ENCODE data around the gene SYT13.

SYT13 gene

DNA sequence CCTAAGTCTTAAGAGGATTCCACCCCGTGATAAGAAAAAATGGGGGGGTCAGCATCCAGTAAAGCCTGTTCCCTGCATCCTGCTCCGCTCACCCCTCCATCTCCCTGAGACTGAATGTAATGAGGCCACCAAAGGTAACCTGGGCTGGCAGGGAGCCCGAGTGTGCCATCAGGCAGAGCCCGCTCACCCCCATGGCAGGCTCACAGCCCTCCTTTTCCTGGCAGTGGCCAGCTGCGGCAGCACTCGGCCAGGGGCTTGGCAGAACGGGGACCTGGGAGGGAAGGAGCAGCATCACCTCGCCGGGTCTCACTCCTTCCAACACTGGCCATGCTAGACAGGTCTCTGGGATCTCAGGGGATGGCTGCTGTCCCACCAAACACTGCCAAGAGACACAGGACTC lies 75.3 kb downstream of the SYT13 start:
- no peak for TF ChIP-seq RAD21 (IDR thresholded peaks at IDR 0.05; ENCODE audit: low read depth)
- TF ChIP-seq FOXM1 (IDR thresholded peaks at IDR 0.05; ENCODE audit: borderline replicate concordance, low read depth), result no peak
- TF ChIP-seq EP300 (IDR thresholded peaks at IDR 0.05; ENCODE audit: borderline replicate concordance), result no peak
- no peak for TF ChIP-seq TEAD4 (IDR thresholded peaks at IDR 0.05)
- TF ChIP-seq, protein P1, sequence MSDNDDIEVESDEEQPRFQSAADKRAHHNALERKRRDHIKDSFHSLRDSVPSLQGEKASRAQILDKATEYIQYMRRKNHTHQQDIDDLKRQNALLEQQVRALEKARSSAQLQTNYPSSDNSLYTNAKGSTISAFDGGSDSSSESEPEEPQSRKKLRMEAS (IDR thresholded peaks at IDR 0.05), result no peak
- TF ChIP-seq, protein P2, sequence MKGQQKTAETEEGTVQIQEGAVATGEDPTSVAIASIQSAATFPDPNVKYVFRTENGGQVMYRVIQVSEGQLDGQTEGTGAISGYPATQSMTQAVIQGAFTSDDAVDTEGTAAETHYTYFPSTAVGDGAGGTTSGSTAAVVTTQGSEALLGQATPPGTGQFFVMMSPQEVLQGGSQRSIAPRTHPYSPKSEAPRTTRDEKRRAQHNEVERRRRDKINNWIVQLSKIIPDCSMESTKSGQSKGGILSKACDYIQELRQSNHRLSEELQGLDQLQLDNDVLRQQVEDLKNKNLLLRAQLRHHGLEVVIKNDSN (IDR thresholded peaks at IDR 0.05), result no peak
- TF ChIP-seq YY1 (IDR thresholded peaks at IDR 0.05; ENCODE audit: low read depth), result no peak
- TF ChIP-seq CREB1 (IDR thresholded peaks at IDR 0.05; ENCODE audit: low read depth), result no peak
- TF ChIP-seq ZBTB7A (IDR thresholded peaks at IDR 0.05; ENCODE audit: low read depth), result no peak
- TF ChIP-seq TAF1 (IDR thresholded peaks at IDR 0.05; ENCODE audit: low read depth), result no peak
- TF ChIP-seq CEBPB (IDR thresholded peaks at IDR 0.05), result no peak
- no peak for TF ChIP-seq EGR1 (IDR thresholded peaks at IDR 0.05)
- TF ChIP-seq TCF12 (IDR thresholded peaks at IDR 0.05; ENCODE audit: low read depth), result no peak
- TF ChIP-seq, protein P3, sequence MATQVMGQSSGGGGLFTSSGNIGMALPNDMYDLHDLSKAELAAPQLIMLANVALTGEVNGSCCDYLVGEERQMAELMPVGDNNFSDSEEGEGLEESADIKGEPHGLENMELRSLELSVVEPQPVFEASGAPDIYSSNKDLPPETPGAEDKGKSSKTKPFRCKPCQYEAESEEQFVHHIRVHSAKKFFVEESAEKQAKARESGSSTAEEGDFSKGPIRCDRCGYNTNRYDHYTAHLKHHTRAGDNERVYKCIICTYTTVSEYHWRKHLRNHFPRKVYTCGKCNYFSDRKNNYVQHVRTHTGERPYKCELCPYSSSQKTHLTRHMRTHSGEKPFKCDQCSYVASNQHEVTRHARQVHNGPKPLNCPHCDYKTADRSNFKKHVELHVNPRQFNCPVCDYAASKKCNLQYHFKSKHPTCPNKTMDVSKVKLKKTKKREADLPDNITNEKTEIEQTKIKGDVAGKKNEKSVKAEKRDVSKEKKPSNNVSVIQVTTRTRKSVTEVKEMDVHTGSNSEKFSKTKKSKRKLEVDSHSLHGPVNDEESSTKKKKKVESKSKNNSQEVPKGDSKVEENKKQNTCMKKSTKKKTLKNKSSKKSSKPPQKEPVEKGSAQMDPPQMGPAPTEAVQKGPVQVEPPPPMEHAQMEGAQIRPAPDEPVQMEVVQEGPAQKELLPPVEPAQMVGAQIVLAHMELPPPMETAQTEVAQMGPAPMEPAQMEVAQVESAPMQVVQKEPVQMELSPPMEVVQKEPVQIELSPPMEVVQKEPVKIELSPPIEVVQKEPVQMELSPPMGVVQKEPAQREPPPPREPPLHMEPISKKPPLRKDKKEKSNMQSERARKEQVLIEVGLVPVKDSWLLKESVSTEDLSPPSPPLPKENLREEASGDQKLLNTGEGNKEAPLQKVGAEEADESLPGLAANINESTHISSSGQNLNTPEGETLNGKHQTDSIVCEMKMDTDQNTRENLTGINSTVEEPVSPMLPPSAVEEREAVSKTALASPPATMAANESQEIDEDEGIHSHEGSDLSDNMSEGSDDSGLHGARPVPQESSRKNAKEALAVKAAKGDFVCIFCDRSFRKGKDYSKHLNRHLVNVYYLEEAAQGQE (IDR thresholded peaks at IDR 0.05; ENCODE audit: low read depth), result no peak
- no peak for TF ChIP-seq NFIC (IDR thresholded peaks at IDR 0.05)

DNA sequence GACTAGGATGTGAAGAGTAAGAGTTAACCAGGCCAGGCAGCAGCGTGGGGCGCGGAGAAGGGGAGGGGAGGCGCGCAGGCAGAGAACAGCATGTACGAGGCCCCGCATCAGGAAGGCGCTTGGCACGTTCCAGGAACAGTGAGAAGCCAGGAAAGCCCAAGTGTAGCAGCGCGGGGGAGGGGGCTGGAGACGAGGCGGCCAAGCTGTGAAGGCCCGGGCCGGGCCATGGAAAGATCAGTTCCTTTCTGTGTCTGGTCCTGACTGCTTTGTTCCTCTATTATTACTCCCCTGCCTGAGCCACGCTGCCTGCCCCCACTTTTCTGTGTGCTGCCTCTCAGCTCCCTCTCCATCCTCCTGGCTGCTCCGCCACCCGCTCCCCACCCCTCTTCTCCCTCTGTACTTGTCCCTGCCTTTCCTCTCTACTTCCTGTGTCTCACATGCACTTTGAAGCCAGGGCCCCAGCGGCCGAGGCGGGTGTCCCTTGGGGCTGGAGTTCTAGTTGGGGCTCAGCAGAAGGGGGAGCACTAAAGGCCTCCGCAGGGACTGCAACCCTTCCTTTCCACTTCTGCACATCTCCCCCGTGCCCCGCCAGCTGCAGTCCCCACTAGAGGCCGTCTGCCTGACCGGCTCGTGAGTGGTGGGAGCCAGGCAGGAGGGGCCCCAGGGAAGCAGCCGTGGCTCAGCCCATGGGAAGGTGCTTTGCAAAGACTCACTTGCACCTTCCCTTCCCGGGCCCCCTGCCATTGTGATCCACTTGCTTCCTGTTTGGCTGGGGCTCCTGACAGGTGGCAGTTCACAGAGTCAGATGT lies 76.0 kb downstream of the SYT13 start:
- TF ChIP-seq YY1 (IDR thresholded peaks at IDR 0.05; ENCODE audit: low read depth), result no peak
- TF ChIP-seq CREB1 (IDR thresholded peaks at IDR 0.05; ENCODE audit: low read depth), result no peak
- no peak for TF ChIP-seq EGR1 (IDR thresholded peaks at IDR 0.05)
- TF ChIP-seq FOXM1 (IDR thresholded peaks at IDR 0.05; ENCODE audit: borderline replicate concordance, low read depth), result no peak

DNA sequence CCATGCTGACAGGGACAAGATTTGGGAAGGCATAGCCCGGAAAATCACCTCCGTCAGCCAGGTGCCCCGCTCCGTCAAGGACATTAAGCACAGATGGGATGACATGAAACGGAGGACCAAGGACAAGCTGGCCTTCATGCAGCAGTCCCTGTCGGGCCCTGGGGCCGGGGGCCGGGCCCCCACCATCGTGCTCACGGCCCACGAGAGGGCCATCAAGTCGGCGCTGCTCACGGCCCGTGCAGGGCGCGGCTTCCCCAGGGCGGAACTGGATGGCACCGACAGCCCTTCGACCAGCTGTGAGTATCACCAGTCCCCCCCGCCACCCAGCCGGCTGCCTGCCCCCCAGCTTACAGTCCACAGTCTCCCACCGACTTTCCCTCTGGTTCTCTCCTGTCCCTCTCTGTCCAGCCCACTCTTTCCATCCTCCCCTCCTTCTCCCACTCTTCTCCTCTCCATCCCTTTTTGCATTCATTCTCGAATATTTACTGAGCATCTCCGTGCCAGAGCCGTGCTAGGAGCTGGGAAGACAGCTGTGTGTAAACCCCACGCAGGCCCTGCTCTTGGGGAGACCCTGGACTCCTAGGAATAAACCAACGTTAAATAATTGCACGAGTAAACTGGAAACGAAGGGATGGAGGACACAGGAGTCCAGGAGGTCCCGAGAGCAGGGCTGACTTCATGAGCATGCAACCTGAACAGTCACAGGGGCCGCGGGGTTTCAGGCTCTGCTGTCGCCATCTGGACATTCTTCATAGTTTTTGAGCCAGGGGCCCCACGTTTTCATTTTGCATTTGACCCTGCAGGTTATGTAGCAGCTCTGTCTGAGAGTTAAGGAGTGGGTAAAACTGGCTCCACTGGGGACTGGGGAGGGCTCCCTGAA lies 76.9 kb downstream of the SYT13 start:
- TF ChIP-seq YY1 (IDR thresholded peaks at IDR 0.05; ENCODE audit: low read depth), result no peak
- no peak for TF ChIP-seq TEAD4 (IDR thresholded peaks at IDR 0.05)
- TF ChIP-seq, protein P3 (IDR thresholded peaks at IDR 0.05; ENCODE audit: low read depth), result no peak
- TF ChIP-seq, protein P1 (IDR thresholded peaks at IDR 0.05), result no peak
- no peak for TF ChIP-seq CREB1 (IDR thresholded peaks at IDR 0.05; ENCODE audit: low read depth)
- TF ChIP-seq EGR1 (IDR thresholded peaks at IDR 0.05), result no peak
- TF ChIP-seq EP300 (IDR thresholded peaks at IDR 0.05; ENCODE audit: borderline replicate concordance), result no peak
- TF ChIP-seq FOXM1 (IDR thresholded peaks at IDR 0.05; ENCODE audit: borderline replicate concordance, low read depth), result no peak
- no peak for TF ChIP-seq TAF1 (IDR thresholded peaks at IDR 0.05; ENCODE audit: low read depth)
- no peak for TF ChIP-seq TCF12 (IDR thresholded peaks at IDR 0.05; ENCODE audit: low read depth)
- TF ChIP-seq, protein P2 (IDR thresholded peaks at IDR 0.05), result no peak
- no peak for TF ChIP-seq NFIC (IDR thresholded peaks at IDR 0.05)
- no peak for TF ChIP-seq ZBTB7A (IDR thresholded peaks at IDR 0.05; ENCODE audit: low read depth)
- no peak for TF ChIP-seq CEBPB (IDR thresholded peaks at IDR 0.05)
- no peak for TF ChIP-seq RAD21 (IDR thresholded peaks at IDR 0.05; ENCODE audit: low read depth)

DNA sequence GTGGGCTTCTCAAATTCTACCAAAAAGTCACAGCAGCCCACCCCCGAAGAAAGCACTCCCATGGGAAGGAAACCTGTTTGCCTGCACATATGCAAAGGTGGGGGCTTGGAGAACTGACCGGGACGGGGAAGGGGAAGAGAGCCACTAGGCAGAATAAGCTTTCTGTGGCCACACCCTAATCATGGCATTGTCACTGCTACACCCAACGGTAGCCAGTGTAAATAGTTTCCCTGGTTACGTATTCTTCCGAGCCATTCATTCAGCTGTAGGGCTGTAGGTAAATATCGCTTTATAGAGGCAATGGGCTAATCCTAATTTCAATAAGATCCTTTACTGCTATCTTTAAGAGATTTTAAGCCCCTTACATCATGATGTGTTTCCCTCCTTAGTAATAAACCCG lies 78.0 kb downstream of the SYT13 start:
- TF ChIP-seq, protein P1 (IDR thresholded peaks at IDR 0.05), result no peak
- TF ChIP-seq YY1 (IDR thresholded peaks at IDR 0.05; ENCODE audit: low read depth) (no peak), CREB1 (IDR thresholded peaks at IDR 0.05; ENCODE audit: low read depth) (no peak), TAF1 (IDR thresholded peaks at IDR 0.05; ENCODE audit: low read depth) (no peak), EP300 (IDR thresholded peaks at IDR 0.05; ENCODE audit: borderline replicate concordance) (no peak), RAD21 (IDR thresholded peaks at IDR 0.05; ENCODE audit: low read depth) (no peak), TCF12 (IDR thresholded peaks at IDR 0.05; ENCODE audit: low read depth) (no peak), CEBPB (IDR thresholded peaks at IDR 0.05) (no peak), EGR1 (IDR thresholded peaks at IDR 0.05) (no peak), ZBTB7A (IDR thresholded peaks at IDR 0.05; ENCODE audit: low read depth) (no peak), FOXM1 (IDR thresholded peaks at IDR 0.05; ENCODE audit: borderline replicate concordance, low read depth) (no peak), NFIC (IDR thresholded peaks at IDR 0.05) (no peak), TEAD4 (IDR thresholded peaks at IDR 0.05) (no peak)
- TF ChIP-seq, protein P2 (IDR thresholded peaks at IDR 0.05), result no peak

Measured in Ishikawa (cell line).